Measurements from ENCODE around the gene HDDC2. TPM values are rescaled to one million over a fixed set of nuclear protein-coding genes. Genes with fewer than 3 reads are reported as not detected.

The HDDC2 gene
- total RNA-seq, 4 donors from 2014 or later = 19.9 to 56.9 (median 40.8) TPM

DNA sequence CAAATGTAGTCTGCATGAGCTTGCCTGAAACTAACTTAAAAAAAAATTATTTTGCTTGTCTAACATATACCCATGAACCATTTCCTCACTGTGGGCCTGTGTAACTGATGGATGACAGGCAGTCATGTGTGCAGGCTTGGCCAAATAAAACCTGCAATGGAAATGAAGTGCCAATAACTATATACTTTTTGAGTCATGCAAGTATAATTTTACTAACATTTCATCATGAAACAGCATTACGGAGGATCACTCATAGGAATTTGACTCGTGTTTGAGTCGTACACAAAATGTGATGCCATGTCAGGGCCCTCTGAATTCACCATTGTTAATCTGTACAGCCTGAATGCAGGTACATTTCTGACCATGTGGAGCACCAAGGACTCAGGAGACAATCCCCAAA, 46.6 kb downstream of the HDDC2 start:
- no peaks in the 10 kb centered on the region for H3K4me1 ChIP-seq
- H3K4me3 ChIP-seq = no peak overlapping the region
- H3K27ac ChIP-seq = no peak overlapping the region
- no peak for DNase-seq
- TF ChIP-seq, protein P1, sequence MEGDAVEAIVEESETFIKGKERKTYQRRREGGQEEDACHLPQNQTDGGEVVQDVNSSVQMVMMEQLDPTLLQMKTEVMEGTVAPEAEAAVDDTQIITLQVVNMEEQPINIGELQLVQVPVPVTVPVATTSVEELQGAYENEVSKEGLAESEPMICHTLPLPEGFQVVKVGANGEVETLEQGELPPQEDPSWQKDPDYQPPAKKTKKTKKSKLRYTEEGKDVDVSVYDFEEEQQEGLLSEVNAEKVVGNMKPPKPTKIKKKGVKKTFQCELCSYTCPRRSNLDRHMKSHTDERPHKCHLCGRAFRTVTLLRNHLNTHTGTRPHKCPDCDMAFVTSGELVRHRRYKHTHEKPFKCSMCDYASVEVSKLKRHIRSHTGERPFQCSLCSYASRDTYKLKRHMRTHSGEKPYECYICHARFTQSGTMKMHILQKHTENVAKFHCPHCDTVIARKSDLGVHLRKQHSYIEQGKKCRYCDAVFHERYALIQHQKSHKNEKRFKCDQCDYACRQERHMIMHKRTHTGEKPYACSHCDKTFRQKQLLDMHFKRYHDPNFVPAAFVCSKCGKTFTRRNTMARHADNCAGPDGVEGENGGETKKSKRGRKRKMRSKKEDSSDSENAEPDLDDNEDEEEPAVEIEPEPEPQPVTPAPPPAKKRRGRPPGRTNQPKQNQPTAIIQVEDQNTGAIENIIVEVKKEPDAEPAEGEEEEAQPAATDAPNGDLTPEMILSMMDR (IDR thresholded peaks at IDR 0.05) = no peak
- no peak for TF ChIP-seq POLR2A (IDR thresholded peaks at IDR 0.05)
- H3K9me3 ChIP-seq = no peaks in the 10 kb centered on the region
- no peaks in the 10 kb centered on the region for H3K36me3 ChIP-seq
- no peaks in the 10 kb centered on the region for H3K27me3 ChIP-seq

DNA sequence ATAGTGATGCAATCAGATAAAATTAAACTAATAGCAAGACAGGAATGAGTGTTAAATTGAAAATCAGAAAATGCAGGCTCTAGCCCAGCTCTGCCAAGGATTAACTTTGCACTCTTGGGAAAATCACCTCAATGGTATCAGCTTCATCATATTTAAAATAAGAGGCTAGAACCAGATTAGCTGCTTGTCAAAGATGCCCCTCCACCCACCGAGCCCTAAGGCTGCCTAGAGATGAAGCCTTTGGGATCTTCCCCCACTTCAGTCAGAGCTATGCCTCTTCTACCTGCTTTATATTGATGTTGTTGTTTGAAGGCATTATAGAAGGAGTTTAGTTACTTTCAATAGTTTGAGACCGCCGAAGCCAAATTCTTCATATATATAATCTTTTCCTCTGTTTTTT, 47.4 kb downstream of the HDDC2 start:
- DNase-seq = no peak
- no peak for TF ChIP-seq POLR2A (IDR thresholded peaks at IDR 0.05)
- TF ChIP-seq, protein P1 (IDR thresholded peaks at IDR 0.05) = no peak

DNA sequence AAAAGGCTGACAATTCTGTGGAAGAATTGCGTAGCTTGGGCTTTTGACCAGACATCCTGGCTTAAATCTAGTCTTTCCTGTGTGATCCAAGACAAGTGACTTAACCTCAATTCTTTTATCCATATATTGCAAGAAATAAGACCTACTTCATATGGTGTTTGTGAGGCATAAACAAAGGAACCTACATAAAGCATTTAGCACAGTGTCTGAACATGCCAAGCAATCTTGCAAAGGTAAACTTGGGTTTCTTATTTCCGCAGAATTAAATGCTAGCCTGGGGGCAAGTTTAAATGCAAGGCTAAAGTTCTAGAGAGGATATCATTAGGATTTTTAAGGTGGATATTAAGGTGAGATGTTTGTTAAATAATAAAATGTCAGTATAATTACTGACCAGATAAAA, 47.9 kb downstream of the HDDC2 start:
- Histone ChIP-seq H3K9me3 (no peaks in the 10 kb centered on the region), H3K4me1 (no peaks in the 10 kb centered on the region), H3K27ac (no peak overlapping the region), H3K36me3 (no peaks in the 10 kb centered on the region), H3K27me3 (no peaks in the 10 kb centered on the region), H3K4me3 (no peak overlapping the region)
- no peak for TF ChIP-seq POLR2A (IDR thresholded peaks at IDR 0.05)
- TF ChIP-seq, protein P1 (IDR thresholded peaks at IDR 0.05) = no peak
- no peak for DNase-seq

More for the DNA sequence above, 47.4 kb downstream of the HDDC2 start:
- Histone ChIP-seq H3K4me3 (no peak overlapping the region), H3K27ac (no peak overlapping the region), H3K36me3 (no peaks in the 10 kb centered on the region), H3K4me1 (no peaks in the 10 kb centered on the region), H3K27me3 (no peaks in the 10 kb centered on the region), H3K9me3 (no peaks in the 10 kb centered on the region)

DNA sequence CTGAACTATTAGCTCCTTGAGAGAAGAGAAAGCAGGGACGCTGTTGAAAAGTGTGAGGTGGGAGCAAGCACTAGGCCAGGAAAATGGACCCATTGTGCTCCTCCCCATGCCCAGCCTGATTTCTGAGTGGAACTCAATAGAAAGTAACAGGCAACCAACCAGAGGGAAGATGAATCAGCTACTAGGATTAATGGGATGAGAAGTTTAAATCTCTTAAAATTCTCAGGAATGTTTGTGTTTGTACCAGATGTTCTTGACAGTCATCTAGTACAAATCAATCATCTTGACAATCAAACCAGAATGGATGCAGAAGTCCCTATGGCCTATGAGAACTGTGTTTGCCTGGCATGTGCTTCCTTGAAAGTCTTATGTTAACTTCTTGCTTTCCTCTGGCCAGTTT, 48.9 kb downstream of the HDDC2 start:
- no peak overlapping the region for H3K4me3 ChIP-seq
- no peak for TF ChIP-seq POLR2A (IDR thresholded peaks at IDR 0.05)
- TF ChIP-seq, protein P1 (IDR thresholded peaks at IDR 0.05) = no peak
- H3K27ac ChIP-seq = no peak overlapping the region
- H3K4me1 ChIP-seq = no peaks in the 10 kb centered on the region
- no peaks in the 10 kb centered on the region for H3K27me3 ChIP-seq
- H3K36me3 ChIP-seq = no peaks in the 10 kb centered on the region
- no peak for DNase-seq
- no peaks in the 10 kb centered on the region for H3K9me3 ChIP-seq

DNA sequence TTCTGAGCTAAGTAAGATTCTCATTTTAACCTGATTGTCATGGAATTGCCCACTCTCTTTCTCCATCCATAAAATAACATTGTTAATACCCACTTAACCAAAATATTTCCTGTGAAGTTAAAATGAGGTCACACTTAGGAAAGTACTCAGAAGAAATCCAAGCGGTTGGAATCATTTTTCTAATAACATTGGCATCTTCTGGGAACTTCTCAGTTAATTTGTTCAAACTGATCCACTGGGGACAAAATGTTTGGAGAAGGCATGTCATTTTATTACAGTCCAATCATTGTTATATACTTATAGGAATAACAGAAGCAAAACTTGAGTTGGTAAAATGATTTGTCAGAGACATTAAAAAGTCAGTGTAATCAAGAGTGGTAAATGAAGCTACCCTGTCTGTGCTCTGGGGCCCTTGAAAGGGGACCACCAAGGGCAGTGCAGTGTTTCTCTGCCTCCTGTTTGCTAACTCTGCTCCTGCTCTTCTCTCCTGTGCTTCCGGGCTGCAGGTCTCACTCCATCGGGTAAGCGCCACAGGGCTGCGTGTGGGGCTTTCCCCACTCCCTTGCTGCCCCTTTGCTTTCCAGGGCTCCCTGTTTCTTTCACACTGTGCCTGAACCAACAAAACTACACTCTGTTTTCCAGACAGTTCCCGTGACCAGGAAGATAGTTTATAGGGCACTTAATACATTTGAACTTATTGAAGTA, 50.1 kb downstream of the HDDC2 start:
- no peaks in the 10 kb centered on the region for H3K36me3 ChIP-seq
- no peak overlapping the region for H3K4me3 ChIP-seq
- H3K27ac ChIP-seq = no peak overlapping the region
- TF ChIP-seq POLR2A (IDR thresholded peaks at IDR 0.05) = no peak
- H3K27me3 ChIP-seq = no peaks in the 10 kb centered on the region
- H3K9me3 ChIP-seq = no peaks in the 10 kb centered on the region
- no peaks in the 10 kb centered on the region for H3K4me1 ChIP-seq
- no peak for DNase-seq

DNA sequence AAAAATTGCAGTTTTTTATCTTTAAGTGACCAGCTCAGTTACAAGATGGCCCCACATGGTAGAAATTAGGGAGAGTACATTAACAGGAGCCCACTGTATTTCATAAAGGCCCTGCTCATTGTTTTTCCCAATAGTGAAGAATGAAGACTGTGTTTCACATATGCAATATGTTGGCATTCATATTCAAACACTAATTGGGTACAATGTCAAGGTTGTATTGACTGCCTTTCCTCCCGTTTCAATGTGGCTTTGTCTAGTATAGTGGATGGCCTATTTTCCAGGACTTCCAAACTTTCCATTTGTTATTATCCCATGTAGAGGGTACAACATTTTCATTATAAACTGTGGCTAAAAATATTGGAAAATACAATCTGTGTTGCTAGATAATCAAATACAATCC, 51.3 kb downstream of the HDDC2 start:
- Histone ChIP-seq H3K9me3 (no peaks in the 10 kb centered on the region), H3K27ac (no peak overlapping the region), H3K36me3 (no peaks in the 10 kb centered on the region), H3K27me3 (no peaks in the 10 kb centered on the region), H3K4me1 (peaks cover 0 to 3% (median 0%) of the 10 kb centered on the region in 4 donors), H3K4me3 (no peak overlapping the region)
- no peak for TF ChIP-seq POLR2A (IDR thresholded peaks at IDR 0.05)
- TF ChIP-seq, protein P1 (IDR thresholded peaks at IDR 0.05) = no peak
- no peak for DNase-seq

Data from Peyer's patch (tissue), 4 donors.